GM12892 (cell line): ENCODE data around the gene ANKRD27.

Source experiments
- DNase-seq: peaks from one replicate; pipeline ENCODE4 v3.0.0; 2011; ENCODE audit not compliant: insufficient read length
- FAIRE-seq: peaks from 2 replicates; lab custom pipeline; 2011; peaks lifted over from hg19 to GRCh38; lab: Jason Lieb, UNC
- POLR2A ChIP-seq: IDR thresholded peaks from 2 replicates; pipeline ENCODE4 v1.6.1; 2011; ENCODE audit warnings: low read depth, low read length, control low read depth
- POLR2AphosphoS5 ChIP-seq: IDR thresholded peaks from 2 replicates; pipeline ENCODE4 v1.6.1; 2011; ENCODE audit warnings: low read depth, low read length, control low read depth
- TAF1 ChIP-seq: IDR thresholded peaks from 2 replicates; pipeline ENCODE4 v1.6.1; 2011; ENCODE audit warnings: low read depth, mild to moderate bottlenecking, control low read depth, low read length, borderline replicate concordance

ANKRD27 gene

GRCh38 chr19:32627714-32628270 is 47.2 kb downstream of the ANKRD27 start:
- FAIRE-seq (no peak), DNase-seq (no peak)
- TF ChIP-seq TAF1 (no peak), POLR2AphosphoS5 (no peak)

GRCh38 chr19:32626969-32627368 is 48.0 kb downstream of the ANKRD27 start:
- FAIRE-seq, result peak; percentile 14
- DNase-seq, result no peak
- no peak for TF ChIP-seq POLR2A
- TF ChIP-seq TAF1, result no peak
- no peak for TF ChIP-seq POLR2AphosphoS5

GRCh38 chr19:32624410-32624809 is 50.6 kb downstream of the ANKRD27 start:
- no peak for FAIRE-seq
- no peak for DNase-seq
- TF ChIP-seq POLR2A (no peak), TAF1 (no peak), POLR2AphosphoS5 (no peak)

GRCh38 chr19:32622002-32622401 is 53.0 kb downstream of the ANKRD27 start:
- no peak for DNase-seq
- FAIRE-seq, result no peak
- TF ChIP-seq POLR2AphosphoS5, result no peak
- no peak for TF ChIP-seq POLR2A
- TF ChIP-seq TAF1, result no peak

- no peak for FAIRE-seq
- no peak for TF ChIP-seq POLR2A
- TF ChIP-seq POLR2AphosphoS5, result no peak
- no peak for TF ChIP-seq TAF1
- no peak for DNase-seq
These were observed 55.8 kb downstream of the ANKRD27 start for GRCh38 chr19:32619051-32619685.

GRCh38 chr19:32615569-32615968 is 59.4 kb downstream of the ANKRD27 start:
- FAIRE-seq (no peak), DNase-seq (no peak)
- no peak for TF ChIP-seq POLR2A
- TF ChIP-seq POLR2AphosphoS5, result no peak
- TF ChIP-seq TAF1, result no peak

- no peak for FAIRE-seq
- TF ChIP-seq TAF1, result no peak
- no peak for TF ChIP-seq POLR2AphosphoS5
- no peak for TF ChIP-seq POLR2A
- DNase-seq, result no peak
These were observed 60.1 kb downstream of the ANKRD27 start for GRCh38 chr19:32614916-32615315.

- no peak for DNase-seq
- TF ChIP-seq POLR2AphosphoS5 (no peak), POLR2A (no peak), TAF1 (no peak)
- FAIRE-seq, result no peak
These were observed 62.0 kb downstream of the ANKRD27 start for GRCh38 chr19:32613008-32613407.

GRCh38 chr19:32611161-32611560 is 63.8 kb downstream of the ANKRD27 start:
- FAIRE-seq, result no peak
- DNase-seq, result no peak
- TF ChIP-seq TAF1 (no peak), POLR2AphosphoS5 (no peak), POLR2A (no peak)

- DNase-seq (no peak), FAIRE-seq (no peak)
- TF ChIP-seq TAF1 (no peak), POLR2A (no peak)
These were observed 67.5 kb downstream of the ANKRD27 start for GRCh38 chr19:32607479-32607878.

- no peak for TF ChIP-seq POLR2A
- TF ChIP-seq TAF1, result no peak
- no peak for TF ChIP-seq POLR2AphosphoS5
- FAIRE-seq (no peak), DNase-seq (no peak)
These were observed 68.7 kb downstream of the ANKRD27 start for GRCh38 chr19:32606289-32606688.

GRCh38 chr19:32605544-32605943 is 69.4 kb downstream of the ANKRD27 start:
- FAIRE-seq (no peak), DNase-seq (no peak)
- no peak for TF ChIP-seq POLR2A
- no peak for TF ChIP-seq POLR2AphosphoS5
- no peak for TF ChIP-seq TAF1

- TF ChIP-seq POLR2AphosphoS5, result no peak
- no peak for TF ChIP-seq POLR2A
- TF ChIP-seq TAF1, result no peak
- DNase-seq (no peak), FAIRE-seq (no peak)
These were observed 71.0 kb downstream of the ANKRD27 start for GRCh38 chr19:32603961-32604360.
